ENCODE data around the gene MAN1C1.

- no peak for TF ChIP-seq CTCF (IDR thresholded peaks at IDR 0.05)
- TF ChIP-seq REST (IDR thresholded peaks at IDR 0.05; ENCODE audit: insufficient read depth in 1 of 2, low read depth in 2 of 2, low read length in 1 of 2), result no peak
- TF ChIP-seq TCF7L2 (IDR thresholded peaks at IDR 0.05; ENCODE audit: low read depth, low read length), result no peak
- TF ChIP-seq SIN3A (IDR thresholded peaks at IDR 0.05; ENCODE audit: borderline replicate concordance, insufficient read depth, low read depth, low read length), result no peak
- TF ChIP-seq POLR2AphosphoS5 (IDR thresholded peaks at IDR 0.05; ENCODE audit: low read depth, low read length), result no peak
These were observed 173.9 kb downstream of the MAN1C1 start for GRCh38 chr1:25790472-25790871.
